OCI-LY7 (cell line): Measurements from ENCODE around the gene CXCL5. TPM values are rescaled to one million over a fixed set of nuclear protein-coding genes. Genes with fewer than 3 reads are reported as not detected.

Experiments
- BruUV-seq: library from RNA; stranded (reverse); fragments of 400-500 nt; replicated peaks from 2 replicates; lab custom pipeline; 2021; lab: Mats Ljungman, UMichigan
- CTCF ChIA-PET: fragments of 300-600 bp; sonication (Branson Sonifier 250); formaldehyde crosslinking; loops from one replicate; lab custom pipeline; 2022; ENCODE audit warnings: antibody characterized with exemption; ENCODE audit not compliant: unreplicated experiment; lab: Charles Lee
- POLR2A ChIA-PET: fragments of 300-600 bp; sonication (Branson Sonifier 250); formaldehyde crosslinking; loops from one replicate; lab custom pipeline; 2022; ENCODE audit warnings: antibody characterized with exemption; lab: Charles Lee
- DNase-seq: peaks from one replicate; pipeline ENCODE4 v3.0.0-alpha.2; 2015; ENCODE audit warnings: low spot score
- H2AFZ ChIP-seq: fragments of 200-600 bp; sonication (generic), shearing (Covaris generic); 2 replicates; pipeline ENCODE4 v1.6.1; 2014; ENCODE audit warnings: mild to moderate bottlenecking, antibody characterized with exemption, low read length, moderate library complexity
- H3K27ac ChIP-seq: fragments of 200-600 bp; sonication (generic); 2 replicates; pipeline ENCODE4 v1.5.1; 2014; ENCODE audit warnings: mixed run types, low read depth, mild to moderate bottlenecking, moderate library complexity, low read length, inconsistent platforms; ENCODE audit not compliant: poor library complexity, severe bottlenecking
- H3K36me3 ChIP-seq: fragments of 200-600 bp; sonication (generic); 2 replicates; pipeline ENCODE4 v1.6.1; 2014; ENCODE audit warnings: mild to moderate bottlenecking, antibody characterized with exemption, low read length, moderate library complexity, mixed read lengths; ENCODE audit not compliant: insufficient read depth
- H3K4me1 ChIP-seq: fragments of 200-600 bp; sonication (generic); 2 replicates; pipeline ENCODE4 v1.5.1; 2014; ENCODE audit warnings: mild to moderate bottlenecking, low read length; ENCODE audit not compliant: insufficient read depth, poor library complexity, severe bottlenecking
- H3K4me2 ChIP-seq: fragments of 200-600 bp; sonication (generic); 2 replicates; pipeline ENCODE4 v1.6.1; 2014; ENCODE audit warnings: mild to moderate bottlenecking, low read length
- H3K4me3 ChIP-seq: fragments of 200-600 bp; sonication (generic); 2 replicates; pipeline ENCODE4 v1.5.1; 2014; ENCODE audit warnings: mild to moderate bottlenecking, low read depth, low read length; ENCODE audit not compliant: poor library complexity, severe bottlenecking
- H3K79me2 ChIP-seq: fragments of 200-600 bp; sonication (generic); 2 replicates; pipeline ENCODE4 v1.6.1; 2016; ENCODE audit warnings: low read depth, mild to moderate bottlenecking, low read length, moderate library complexity, mixed read lengths; ENCODE audit not compliant: insufficient read depth
- H3K9me2 ChIP-seq: fragments of 200-600 bp; sonication (generic); 2 replicates; pipeline ENCODE4 v1.6.1; 2016; ENCODE audit warnings: mild to moderate bottlenecking, low read length, mixed read lengths; ENCODE audit not compliant: insufficient read depth
- H3K9me3 ChIP-seq: fragments of 200-600 bp; sonication (generic); 2 replicates; pipeline ENCODE4 v1.6.1; 2014; ENCODE audit warnings: mild to moderate bottlenecking, mixed run types, low read length, mixed read lengths
- H4K20me1 ChIP-seq: fragments of 200-600 bp; sonication (generic); 2 replicates; pipeline ENCODE4 v1.6.1; 2014; ENCODE audit warnings: mild to moderate bottlenecking, antibody characterized with exemption, low read length, moderate library complexity, mixed read lengths; ENCODE audit not compliant: insufficient read depth
- EZH2phosphoT487 ChIP-seq: fragments of 200-600 bp; sonication (generic); IDR thresholded peaks from 2 replicates; pipeline ENCODE4 v1.6.1; 2018; ENCODE audit warnings: low read depth, borderline replicate concordance, mild to moderate bottlenecking, mixed run types, antibody characterized with exemption, low read length, moderate library complexity, mixed read lengths
- intact Hi-C: fragments of 100-400 bp; cut with micrococcal nuclease; formaldehyde crosslinking; loops from one replicate; pipeline ENCODE4 v1.10.0; 2022; ENCODE audit not compliant: unreplicated experiment
- total RNA-seq, 2 experiments: library from RNA; depleted of rRNA in 1 of 2; stranded (reverse); fragments of >200 nt in 1 of 2; shearing (Covaris generic) in 1 of 2; gene quantifications; 2 replicates each; pipeline ENCODE4 v1.2.3, GENCODE V29; 2014 to 2022
- TF ChIP-seq, protein P1 (sequence below): fragments of 200-600 bp; sonication (generic); conservative IDR thresholded peaks from 2 replicates; pipeline ENCODE4 v1.5.1; 2014; ENCODE audit warnings: mild to moderate bottlenecking, antibody characterized with exemption, low read length, moderate library complexity, mixed read lengths

CXCL5 gene
- total RNA-seq, 2 experiments from 2014 or later: not detected

DNA sequence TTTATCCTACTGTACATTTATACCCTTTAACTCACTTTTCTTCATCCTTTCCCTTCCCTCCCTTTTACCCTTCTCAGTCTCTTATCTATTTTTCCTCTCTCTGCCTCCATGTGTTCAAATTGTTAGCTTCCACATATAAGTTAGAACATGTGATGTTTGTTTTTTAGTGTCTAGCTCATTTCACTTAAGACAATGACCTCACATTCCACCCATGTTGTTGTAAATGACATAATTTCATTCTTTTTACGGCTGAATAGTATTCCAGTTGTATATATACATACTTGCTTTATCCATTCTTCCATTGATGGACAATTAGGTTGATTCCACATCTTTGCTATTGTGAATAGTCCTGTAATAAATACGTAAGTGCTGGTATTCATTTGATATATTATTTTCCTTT is 47.3 kb upstream of the CXCL5 start:
- no peak for DNase-seq
- intact Hi-C loops: no loop called here
- Histone ChIP-seq H3K9me3 (0 out of 2 replicates have a peak, but pooled peaks cover 7% of the 10 kb centered on the region), H4K20me1 (no peaks in the 10 kb centered on the region), H3K27ac (no peak overlapping the region), H3K9me2 (no peaks in the 10 kb centered on the region), H3K36me3 (no peaks in the 10 kb centered on the region), H3K4me2 (no peak overlapping the region), H3K4me3 (no peak overlapping the region), H3K79me2 (no peaks in the 10 kb centered on the region), H3K4me1 (no peaks in the 10 kb centered on the region), H2AFZ (no peak overlapping the region)
- ChIA-PET CTCF (no interaction called here), POLR2A (interaction anchor here (1.2 kb wide), 1 partner anchor 15 kb away, joined by 4 read pairs; no protein-coding TSS in a partner anchor)
- TF ChIP-seq, protein P1, sequence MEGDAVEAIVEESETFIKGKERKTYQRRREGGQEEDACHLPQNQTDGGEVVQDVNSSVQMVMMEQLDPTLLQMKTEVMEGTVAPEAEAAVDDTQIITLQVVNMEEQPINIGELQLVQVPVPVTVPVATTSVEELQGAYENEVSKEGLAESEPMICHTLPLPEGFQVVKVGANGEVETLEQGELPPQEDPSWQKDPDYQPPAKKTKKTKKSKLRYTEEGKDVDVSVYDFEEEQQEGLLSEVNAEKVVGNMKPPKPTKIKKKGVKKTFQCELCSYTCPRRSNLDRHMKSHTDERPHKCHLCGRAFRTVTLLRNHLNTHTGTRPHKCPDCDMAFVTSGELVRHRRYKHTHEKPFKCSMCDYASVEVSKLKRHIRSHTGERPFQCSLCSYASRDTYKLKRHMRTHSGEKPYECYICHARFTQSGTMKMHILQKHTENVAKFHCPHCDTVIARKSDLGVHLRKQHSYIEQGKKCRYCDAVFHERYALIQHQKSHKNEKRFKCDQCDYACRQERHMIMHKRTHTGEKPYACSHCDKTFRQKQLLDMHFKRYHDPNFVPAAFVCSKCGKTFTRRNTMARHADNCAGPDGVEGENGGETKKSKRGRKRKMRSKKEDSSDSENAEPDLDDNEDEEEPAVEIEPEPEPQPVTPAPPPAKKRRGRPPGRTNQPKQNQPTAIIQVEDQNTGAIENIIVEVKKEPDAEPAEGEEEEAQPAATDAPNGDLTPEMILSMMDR: no peak
- TF ChIP-seq EZH2phosphoT487: no peak
- no TSS peak for BruUV-seq

GRCh38 chr4:74045247-74045646 is 46.8 kb upstream of the CXCL5 start:
- no peak overlapping the region for H3K4me3 ChIP-seq
- POLR2A ChIA-PET: interaction anchor here (0.6 kb wide), 1 partner anchor 265 kb away, joined by 5 read pairs; no protein-coding TSS in a partner anchor
- H4K20me1 ChIP-seq: no peaks in the 10 kb centered on the region
- CTCF ChIA-PET: no interaction called here
- TF ChIP-seq, protein P1: no peak
- no peak for TF ChIP-seq EZH2phosphoT487
- no peak for DNase-seq
- H3K9me2 ChIP-seq: no peaks in the 10 kb centered on the region
- no peak overlapping the region for H3K27ac ChIP-seq
- intact Hi-C loops: no loop called here
- H3K4me1 ChIP-seq: no peaks in the 10 kb centered on the region
- H3K79me2 ChIP-seq: no peaks in the 10 kb centered on the region
- H3K36me3 ChIP-seq: no peaks in the 10 kb centered on the region
- no TSS peak for BruUV-seq
- H3K9me3 ChIP-seq: 0 out of 2 replicates have a peak, but pooled peaks cover 7% of the 10 kb centered on the region
- H2AFZ ChIP-seq: no peak overlapping the region
- no peak overlapping the region for H3K4me2 ChIP-seq

- BruUV-seq: no TSS peak
- Histone ChIP-seq H3K4me3 (no peak overlapping the region), H3K4me2 (no peak overlapping the region), H3K79me2 (no peaks in the 10 kb centered on the region), H3K4me1 (no peaks in the 10 kb centered on the region), H3K36me3 (no peaks in the 10 kb centered on the region), H4K20me1 (no peaks in the 10 kb centered on the region), H2AFZ (no peak overlapping the region), H3K27ac (no peak overlapping the region), H3K9me2 (no peaks in the 10 kb centered on the region), H3K9me3 (0 out of 2 replicates have a peak, but pooled peaks cover 7% of the 10 kb centered on the region)
- ChIA-PET POLR2A (interaction anchor here (0.6 kb wide), 1 partner anchor 180 kb away, joined by 4 read pairs; no protein-coding TSS in a partner anchor), CTCF (no interaction called here)
- TF ChIP-seq EZH2phosphoT487: no peak
- TF ChIP-seq, protein P1: no peak
- no peak for DNase-seq
- intact Hi-C loops: no loop called here
Measured at GRCh38 chr4:74044677-74045076, 46.2 kb upstream of the CXCL5 start.
